GM10266 (cell line): ENCODE data around the gene SORCS2.

Experiments used
- DNase-seq: peaks from one replicate; pipeline ENCODE4 v3.0.0; 2012; ENCODE audit errors: extremely low spot score
- CTCF ChIP-seq: IDR thresholded peaks from 2 replicates; pipeline ENCODE4 v1.5.1; 2012; ENCODE audit warnings: mild to moderate bottlenecking, low read depth; ENCODE audit not compliant: control insufficient read depth, insufficient read depth; ENCODE audit errors: missing control alignments

The SORCS2 gene

GRCh38 chr4:7368296-7368695 lies 176.0 kb downstream of the SORCS2 start:
- TF ChIP-seq CTCF = no peak
- DNase-seq = no peak

GRCh38 chr4:7369511-7369910 lies 177.2 kb downstream of the SORCS2 start:
- TF ChIP-seq CTCF = no peak
- DNase-seq = no peak

GRCh38 chr4:7370038-7370437 lies 177.7 kb downstream of the SORCS2 start:
- no peak for DNase-seq
- TF ChIP-seq CTCF = no peak

GRCh38 chr4:7371210-7371941 lies 179.0 kb downstream of the SORCS2 start:
- no peak for DNase-seq
- no peak for TF ChIP-seq CTCF

- no peak for TF ChIP-seq CTCF
- no peak for DNase-seq
These were observed 180.3 kb downstream of the SORCS2 start for GRCh38 chr4:7372673-7373072.

GRCh38 chr4:7374571-7374970 lies 182.2 kb downstream of the SORCS2 start:
- no peak for DNase-seq
- TF ChIP-seq CTCF = no peak

- no peak for TF ChIP-seq CTCF
- DNase-seq = no peak
These were observed 183.1 kb downstream of the SORCS2 start for GRCh38 chr4:7375427-7375826.
